HG03457 (cell line): ENCODE results near the gene SEPTIN3.

Experiments
- ATAC-seq: cut with Tn5 transposase; IDR thresholded peaks from one replicate; pipeline ENCODE4 v1.9.1; 2021; ENCODE audit warnings: moderate number of reproducible peaks; ENCODE audit not compliant: unreplicated experiment

The SEPTIN3 gene, protein sequence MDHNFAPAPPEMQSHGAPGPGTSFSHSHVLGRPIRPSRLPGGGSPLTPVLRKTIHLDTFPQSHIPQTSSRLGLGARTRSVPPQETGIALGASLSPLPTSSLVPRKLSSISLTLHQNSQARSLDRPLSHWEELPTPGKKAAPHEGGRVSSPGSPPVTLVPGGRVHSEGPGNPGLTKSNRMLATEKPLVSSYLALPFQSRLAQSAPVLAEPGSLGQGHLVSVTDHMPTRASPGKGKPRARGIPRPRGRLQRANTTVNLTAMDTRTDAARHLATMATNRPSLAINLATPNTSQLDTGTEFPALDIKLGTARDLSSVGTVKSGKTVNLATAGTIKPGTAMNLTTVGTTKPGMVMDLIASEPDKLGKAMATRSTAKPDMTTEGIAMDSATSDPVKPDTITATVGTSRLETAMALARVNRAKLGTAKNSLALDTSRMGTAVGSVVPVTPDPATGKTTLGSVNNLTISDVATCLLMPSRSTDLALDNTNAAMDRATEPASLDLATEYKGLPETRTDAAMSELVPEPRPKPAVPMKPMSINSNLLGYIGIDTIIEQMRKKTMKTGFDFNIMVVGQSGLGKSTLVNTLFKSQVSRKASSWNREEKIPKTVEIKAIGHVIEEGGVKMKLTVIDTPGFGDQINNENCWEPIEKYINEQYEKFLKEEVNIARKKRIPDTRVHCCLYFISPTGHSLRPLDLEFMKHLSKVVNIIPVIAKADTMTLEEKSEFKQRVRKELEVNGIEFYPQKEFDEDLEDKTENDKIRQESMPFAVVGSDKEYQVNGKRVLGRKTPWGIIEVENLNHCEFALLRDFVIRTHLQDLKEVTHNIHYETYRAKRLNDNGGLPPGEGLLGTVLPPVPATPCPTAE

DNA sequence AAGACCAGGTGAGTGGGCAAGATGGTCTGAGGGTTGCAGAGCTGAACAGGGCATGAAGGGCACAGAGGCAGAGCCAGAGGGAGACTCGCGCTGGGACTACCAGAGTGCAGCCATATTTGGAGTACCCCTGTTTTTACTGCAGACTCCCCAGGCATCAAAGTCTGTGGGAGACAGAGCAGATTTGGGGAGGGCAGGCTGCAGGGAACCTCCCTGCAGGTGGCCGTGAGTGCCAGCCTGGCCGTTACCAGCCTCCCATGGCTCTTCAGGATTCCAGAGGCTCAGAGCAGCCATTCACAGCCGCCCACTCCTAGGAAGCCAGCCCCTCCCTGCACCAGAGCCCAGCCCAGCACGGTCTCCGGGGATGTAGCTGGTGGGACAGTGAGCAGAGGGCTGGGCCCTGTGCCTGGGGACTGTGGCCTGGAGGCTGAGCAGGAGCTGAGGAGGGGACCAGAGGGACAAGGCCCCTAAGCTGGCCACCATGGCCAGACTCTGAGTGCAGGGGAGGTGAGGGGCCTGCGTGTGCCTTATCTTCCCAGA is at the start of gene SEPTIN3:
SEPTIN3 (plus strand) TSS at position 334 of the 537 bp plus-strand sequence. CDS start 2,050 bp downstream, outside the sequence.
- no peak for ATAC-seq

DNA sequence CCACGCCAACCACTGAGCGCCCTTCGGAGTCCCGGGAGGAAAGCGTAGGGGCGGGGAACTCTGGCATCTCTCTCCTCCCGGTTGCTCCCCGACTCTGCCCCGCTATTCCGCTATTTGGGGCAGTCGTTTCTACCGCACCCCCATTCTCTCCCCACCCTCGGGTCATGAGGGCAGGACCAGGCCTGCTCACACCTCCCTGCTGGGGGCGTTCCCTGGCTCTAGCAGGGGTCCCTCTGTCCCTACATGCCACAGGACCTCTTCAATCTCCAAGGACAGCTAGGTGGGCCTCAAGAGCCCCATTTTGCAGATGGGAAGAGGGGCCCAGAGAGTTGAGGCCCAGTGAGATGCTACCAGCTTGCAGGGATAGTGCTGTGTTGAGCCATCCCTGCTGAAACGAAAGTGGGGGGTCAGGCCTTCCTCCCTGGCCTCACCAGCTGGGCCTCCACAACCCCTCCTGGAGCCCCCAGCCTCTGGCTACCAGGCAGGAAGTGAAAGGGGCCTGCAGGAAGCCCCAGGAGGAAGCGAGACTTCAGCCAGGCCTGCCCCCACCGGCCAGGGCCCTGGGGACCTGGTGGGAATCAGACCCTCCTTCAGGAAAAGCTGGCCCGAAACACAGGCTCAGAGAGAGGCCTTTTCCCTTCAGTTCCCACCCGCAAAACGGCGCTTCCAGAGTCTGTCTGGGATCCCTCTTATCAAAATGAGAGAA is 48.8 kb upstream of the SEPTIN3 start:
- ATAC-seq: no peak

DNA sequence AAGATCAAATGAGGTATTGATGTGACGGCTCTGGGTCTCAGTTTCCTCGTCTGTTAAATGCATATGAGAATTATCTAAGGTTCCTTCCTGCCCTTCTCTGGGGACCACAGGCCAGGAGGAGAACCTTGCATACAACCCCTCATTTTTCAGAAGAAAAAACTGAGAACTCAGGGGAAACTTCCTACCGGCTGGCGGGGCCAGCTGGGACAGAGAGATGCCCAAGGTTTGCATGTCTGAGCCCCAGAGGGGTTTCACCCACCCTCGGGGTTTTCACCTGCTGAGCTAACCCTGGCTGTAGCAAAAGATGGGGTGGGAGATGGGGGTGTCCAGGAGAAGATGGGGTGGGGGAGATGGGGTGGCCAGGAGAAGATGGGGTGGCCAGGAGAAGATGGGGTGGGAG is 46.9 kb upstream of the SEPTIN3 start:
- no peak for ATAC-seq

DNA sequence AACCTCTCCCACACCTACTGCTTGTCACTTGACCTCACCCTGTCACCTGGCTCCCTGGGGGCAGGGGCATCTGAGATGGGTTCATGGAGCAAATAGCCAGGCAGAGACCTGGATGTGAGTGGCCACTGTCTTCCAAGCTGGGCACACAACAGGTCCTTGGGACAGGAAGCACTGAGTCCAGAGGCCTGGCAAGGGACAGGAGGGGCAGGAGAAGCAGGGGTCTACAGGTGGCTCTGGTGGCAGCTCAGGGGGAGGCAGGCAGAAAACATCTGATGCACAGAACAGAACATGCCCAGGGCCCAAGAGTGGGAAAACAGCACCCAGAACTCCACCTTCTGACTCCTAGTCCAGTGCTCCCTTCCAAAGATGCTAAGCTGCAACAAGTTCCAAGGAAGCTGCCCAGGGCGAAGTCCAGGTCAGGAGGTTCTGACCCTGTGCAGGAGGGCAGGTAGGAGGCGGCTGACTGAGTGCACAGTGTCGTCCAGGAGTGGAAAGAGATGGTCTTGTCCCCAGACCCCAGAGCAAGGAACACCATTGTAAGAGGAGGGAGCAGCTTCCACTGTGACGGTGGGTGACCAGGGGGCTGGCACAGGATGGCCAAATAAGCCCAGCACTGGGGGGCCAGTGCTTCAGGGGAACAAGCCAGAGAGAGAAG is 46.2 kb upstream of the SEPTIN3 start:
- no peak for ATAC-seq

DNA sequence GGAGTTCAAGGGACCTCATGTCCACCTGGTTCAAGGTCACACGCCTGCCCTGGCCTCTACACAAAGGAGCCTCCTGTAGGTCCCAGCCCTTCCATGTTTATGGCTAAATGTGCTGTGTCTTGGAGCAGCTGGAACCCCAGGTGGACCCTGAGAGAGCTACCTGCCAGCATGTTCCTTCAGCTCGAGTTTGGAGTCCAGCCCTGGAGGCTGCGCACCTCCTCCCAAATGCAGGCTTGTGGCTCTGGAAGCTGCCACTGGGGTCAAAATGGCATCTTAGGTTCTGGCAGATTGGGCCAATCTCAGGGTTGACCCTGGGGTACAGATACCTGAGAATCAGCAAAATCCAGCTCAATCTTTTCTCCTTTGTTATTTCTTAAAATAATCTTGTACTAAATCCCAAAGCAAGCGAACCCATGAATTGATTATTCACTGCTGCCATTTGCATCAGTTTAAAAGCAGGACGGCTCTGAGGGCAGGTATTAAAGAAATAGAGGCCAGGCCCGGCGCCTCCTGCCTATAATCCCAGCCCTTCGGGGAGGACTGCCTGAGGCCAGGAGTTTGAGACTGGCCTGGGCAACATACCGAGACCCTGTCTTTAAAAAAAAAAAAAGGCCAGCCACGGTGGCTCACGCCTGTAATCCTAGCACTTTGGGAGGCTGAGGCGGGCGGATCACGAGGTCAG is 45.5 kb upstream of the SEPTIN3 start:
- no peak for ATAC-seq

DNA sequence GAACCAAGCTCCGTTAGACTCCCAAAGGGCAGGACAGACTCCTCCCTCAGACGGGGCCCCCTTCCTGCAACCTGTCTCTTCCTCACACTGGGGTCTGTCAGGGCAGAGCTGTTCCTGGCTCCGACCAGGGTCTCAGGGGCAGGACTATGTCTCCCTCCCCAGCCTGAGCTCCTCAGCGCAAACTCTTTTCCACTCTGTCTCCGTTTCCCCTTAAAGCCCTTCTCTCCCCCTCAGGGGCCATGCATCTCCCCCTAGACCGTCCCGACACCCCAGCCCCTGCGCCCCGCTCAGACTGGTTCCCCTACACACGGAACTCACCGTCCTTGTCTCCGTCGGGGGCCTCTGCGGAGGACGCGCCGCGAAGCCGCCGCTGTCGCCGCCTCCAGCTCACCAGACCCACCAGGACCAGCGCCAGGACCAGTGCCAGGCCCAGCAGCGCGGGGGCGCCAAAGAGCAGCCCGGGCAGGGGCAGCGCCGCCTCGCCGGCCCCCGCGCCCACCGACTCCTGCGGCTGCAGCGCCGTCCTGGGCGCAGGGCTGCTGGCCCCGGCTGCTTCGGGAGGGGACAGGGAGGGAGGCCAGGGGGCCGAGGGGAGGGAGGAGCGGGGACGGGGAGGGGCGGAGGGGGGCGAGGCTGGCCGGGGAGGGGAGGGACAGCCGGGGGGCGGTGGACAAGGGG is 43.3 kb upstream of the SEPTIN3 start:
- ATAC-seq: no peak

DNA sequence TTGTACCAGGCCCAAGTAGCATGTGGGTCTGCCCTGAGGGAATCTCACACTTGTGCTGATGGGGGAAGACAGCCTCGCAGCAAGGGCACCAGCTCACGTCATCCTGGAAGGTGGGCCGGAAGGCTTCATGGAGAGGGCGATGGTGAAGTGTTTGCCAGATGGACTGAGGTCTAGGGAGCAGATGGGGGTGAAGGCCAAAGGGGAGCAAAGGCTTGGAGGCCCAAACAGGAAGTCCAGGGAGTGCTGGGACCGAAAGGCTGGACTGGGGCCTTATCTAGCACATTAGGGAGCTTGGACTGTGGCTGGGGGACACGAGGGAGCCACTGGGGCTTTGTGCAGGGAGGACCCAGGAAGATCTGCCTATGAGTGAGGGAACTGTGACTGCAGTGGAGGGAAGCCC is 41.4 kb upstream of the SEPTIN3 start:
- no peak for ATAC-seq

DNA sequence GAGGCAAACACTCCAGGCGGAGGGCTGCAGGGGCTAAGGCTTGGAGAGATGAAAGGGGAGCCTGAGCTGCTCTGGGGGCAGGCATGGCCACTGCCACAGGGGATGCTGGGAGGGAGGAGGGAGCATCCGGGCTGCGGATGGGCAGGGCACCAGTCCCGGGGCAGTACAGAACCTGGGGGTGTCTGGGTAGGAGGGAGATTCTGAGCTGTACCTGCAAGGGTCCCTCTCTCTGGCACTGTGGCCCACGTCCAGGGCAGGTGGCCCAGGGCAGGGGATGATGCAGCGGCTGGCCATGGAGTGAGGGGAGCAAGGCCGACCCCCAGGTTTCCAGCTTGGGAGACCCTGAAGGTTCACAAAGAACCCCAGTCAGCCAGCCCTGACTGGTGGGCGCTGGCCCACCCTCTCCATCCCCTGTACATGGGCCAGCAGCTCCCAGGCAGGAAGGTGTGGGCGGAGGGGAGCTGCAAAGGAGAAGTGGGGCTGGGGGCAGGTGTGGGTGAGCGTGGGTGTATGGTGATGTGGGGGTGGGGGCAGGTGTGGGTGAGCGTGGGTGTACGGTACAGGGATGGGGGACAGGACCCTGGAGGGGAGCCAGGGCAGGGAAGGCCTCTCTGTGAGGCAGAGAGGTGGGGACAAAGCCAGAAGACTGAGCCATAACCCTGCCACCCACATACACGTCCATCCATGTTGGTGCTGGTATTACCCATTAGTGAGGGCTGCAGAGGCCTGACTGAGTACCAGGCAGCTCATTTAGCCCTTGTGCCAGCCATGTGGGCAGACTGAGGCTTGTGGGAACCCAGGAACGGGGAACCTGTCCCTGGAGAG is 40.4 kb upstream of the SEPTIN3 start:
- ATAC-seq: no peak

DNA sequence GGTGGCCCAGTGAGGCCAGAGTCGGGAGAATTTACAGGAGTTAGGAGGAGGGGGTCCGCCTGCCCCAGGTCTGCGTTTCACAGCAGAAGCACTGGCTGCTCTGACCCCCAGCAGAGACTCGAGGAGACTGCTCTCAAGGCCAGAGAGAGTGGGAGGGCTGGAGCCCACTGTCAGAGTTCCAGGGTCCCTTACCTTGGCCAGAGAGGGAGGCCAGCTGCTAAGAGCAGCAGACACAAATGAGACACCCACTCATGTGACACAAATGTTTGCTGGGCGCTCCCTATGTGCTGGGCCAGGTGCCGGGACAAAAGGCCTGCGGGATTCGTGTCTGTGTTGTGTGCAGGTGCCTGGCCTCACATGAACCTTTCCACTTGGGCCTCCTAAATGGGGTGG is 39.8 kb upstream of the SEPTIN3 start:
- ATAC-seq: no peak

DNA sequence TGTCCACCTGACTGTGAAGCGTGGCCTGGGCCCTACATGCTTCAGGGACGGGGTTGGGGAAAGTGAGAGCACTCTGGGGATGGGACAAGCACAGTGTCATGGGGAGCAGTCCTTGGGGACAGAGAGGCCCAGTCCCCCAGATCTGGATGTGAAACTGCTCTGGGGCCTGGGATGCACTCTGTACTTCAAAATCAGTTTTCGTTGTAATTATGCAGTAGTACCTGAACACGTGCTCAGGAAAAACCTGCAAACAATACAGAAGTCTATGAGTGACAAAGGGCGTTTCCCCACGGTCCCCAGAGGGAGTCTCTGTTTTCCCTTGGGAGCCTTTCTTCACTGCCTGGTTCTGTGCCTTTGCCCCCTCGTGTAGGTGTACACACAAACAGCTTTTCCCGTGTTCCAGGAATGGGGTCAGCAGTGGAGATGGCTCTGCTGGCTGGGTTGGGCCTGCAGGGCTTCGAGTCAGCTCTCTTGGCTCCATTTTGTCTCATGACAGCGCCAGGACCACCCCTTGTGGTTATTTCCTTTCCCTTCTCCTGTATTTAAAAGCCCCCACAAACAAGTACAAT is 37.5 kb upstream of the SEPTIN3 start:
- ATAC-seq: no peak

DNA sequence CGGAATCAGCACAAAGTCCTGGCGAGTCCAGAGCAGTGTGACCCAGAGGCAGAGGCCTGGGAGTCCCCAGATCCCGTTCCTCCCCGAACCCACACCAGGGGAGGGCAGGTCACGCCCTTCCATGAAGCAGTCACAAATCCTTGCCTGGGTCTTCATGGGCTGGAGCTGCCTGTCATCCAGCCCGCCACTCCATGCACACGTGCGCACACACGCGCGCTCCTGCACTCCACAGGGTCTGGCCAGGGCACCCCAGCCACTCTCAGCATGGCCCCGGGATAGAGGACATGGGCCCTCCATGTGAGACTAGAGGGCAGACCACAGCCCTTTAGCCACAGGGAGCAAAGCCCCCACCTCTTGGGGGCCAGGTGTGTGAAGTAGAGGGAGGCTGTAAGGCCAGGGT is 36.9 kb upstream of the SEPTIN3 start:
- ATAC-seq: no peak

DNA sequence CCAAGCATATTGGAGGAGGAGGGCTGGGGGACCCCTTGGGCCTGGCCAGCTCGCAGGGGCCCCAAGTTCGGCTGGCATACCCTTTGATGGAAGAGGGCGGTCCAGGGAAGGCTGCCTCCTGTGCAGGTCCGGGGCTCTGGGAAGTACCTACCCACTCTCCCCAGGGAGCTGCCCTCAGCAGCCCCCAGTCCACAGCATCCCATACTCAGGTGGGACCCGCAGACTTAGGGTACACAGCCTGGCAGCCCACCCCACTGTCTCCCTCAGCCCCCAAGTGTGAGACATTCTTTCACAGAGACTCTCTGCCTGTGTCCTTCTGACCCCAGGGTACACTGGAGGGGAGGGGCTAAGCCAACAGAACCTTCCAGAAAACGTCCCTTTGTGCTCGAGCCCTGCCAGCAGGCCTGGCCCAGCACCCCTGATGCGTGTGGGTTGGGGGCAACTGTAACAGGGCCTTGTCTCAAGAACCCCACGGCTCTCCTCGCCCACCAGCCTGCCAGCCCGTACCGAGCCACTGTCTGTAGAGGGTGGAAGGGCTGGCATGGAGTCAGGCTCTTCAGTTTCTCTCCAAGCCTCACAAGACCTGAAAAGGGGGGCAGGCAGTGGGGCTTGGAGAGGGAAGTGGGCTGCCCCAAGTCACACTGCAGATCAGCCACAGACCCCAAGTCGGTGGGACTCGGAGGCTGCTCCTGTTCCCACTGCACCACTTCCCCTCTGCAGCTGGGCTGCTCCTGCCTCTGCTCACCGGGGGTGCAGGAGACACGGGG is 35.6 kb upstream of the SEPTIN3 start:
- no peak for ATAC-seq

DNA sequence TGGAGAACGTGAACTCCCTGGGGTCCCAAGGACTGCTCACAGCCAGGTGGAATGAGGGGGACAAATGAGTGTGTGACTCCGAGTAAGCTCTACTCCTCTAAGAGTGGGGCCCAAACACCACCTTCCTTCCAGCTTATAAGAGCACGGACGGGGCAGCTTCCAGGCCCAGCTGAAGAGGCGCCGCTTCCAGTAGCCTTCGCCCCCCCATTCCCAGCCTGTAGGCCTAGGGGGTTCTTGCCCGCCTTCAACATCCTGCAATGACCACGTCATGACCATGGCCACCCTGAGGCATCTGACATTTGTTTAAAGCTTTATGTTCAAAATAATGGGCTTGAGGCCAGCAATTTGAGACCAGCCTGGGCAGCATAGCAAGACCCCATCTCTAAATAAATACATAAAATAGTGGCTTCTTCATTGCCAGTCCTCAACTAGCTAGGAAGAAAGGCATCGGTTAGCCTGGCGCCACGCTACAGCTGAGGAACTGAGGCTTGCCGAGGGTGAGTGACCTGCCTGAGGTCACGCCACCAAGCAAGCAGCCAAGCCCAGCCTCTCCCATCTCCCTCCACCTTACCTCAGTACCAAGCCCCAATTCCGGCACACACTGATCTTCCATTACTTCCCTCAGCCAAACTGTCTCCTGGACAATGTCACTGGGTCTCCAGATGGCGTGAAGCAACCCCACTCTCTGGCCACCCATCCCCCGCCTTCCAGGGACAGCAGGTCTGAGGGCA is 34.8 kb upstream of the SEPTIN3 start:
- no peak for ATAC-seq

DNA sequence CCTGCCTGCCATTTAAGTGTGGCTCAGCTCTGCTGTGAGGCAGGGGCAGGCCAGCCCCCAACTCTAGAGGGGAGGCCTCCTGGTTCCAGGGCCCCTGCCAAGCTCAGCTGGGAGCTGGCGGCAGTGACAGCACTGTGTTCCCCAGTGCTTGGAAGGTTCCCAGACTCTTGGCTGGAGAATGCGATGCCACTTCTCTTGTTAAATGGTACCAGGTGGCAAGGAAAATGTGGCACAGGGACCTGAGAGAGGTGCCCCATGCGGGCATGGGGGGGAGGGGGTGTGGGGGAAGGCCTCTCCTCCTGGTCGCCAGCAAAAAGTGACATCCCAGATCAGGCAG is 34.3 kb upstream of the SEPTIN3 start:
- no peak for ATAC-seq

DNA sequence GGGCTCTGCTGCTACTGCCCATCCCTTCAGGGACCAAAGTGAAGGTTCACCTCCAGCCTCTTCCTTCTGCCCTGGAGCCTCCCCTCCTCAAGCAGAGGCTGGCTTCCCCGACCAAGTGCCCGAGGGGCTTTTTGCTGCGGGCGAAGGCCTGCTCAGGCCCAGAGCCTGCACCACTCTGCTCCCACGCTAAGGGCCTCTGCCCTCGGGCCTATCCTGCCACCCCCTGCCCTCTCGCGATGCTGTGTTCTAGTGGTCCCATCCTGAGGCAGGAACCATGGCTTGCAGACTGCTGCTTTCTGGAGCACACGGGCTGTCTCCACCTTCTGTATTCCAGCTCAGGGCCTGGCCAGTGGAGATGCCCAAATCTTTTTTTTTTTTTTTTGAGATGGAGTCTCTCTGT is 33.7 kb upstream of the SEPTIN3 start:
- no peak for ATAC-seq

DNA sequence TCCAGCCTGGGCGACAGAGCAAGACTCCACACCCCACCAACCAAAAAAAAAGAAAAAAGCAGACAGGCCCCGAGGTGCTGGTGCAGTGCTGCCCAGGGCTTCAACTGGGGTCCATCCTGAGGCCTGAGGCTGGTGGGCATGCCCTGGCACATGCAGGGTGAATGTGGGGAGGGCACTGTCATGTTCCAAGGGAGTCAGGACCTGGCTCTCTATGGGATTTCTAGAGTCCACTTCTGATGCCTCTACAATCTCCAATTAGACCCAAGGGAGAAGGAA is 32.4 kb upstream of the SEPTIN3 start:
- no peak for ATAC-seq
